ENCODE measurements around the gene DCST1.
"Not testable (repeated sequence)": the region's sequence is repeated elsewhere in the genome, so short reads cannot be mapped to it uniquely, and the experiment has no call there.

The DCST1 gene

GRCh38 chr1:155033524-155033923 is at the start of gene DCST1, which contains the start of gene DCST2:
TSS of gene DCST1 (plus strand) at chr1:155033824. CDS start at chr1:155034037, 213 bp downstream.
TSS of gene DCST2 (minus strand) at chr1:155033781. CDS start at chr1:155033701, 80 bp downstream.
- DNase-seq (ENCODE audit: low read depth): no peak

GRCh38 chr1:154986736-154987135 is 46.9 kb upstream of the DCST1 start:
- not testable (repeated sequence) for DNase-seq (ENCODE audit: low read depth)

- DNase-seq (ENCODE audit: low read depth): peak; percentile 60
These were observed 46.3 kb upstream of the DCST1 start for GRCh38 chr1:154987326-154987725.

- DNase-seq (ENCODE audit: low read depth): no peak
These were observed 45.3 kb upstream of the DCST1 start for GRCh38 chr1:154988058-154988954.

- no peak for DNase-seq (ENCODE audit: low read depth)
These were observed 44.3 kb upstream of the DCST1 start for GRCh38 chr1:154989195-154989860.

GRCh38 chr1:154990276-154990675 is 43.3 kb upstream of the DCST1 start:
- no peak for DNase-seq (ENCODE audit: low read depth)

GRCh38 chr1:154992721-154993571 is 40.7 kb upstream of the DCST1 start:
- DNase-seq (ENCODE audit: low read depth): no peak

- DNase-seq (ENCODE audit: low read depth): no peak
These were observed 39.9 kb upstream of the DCST1 start, which contains the start of gene LENEP for GRCh38 chr1:154993572-154994268. TSS of gene LENEP (plus strand) at chr1:154993586. CDS start at chr1:154993608, 22 bp downstream.

GRCh38 chr1:154994269-154994587 is 39.4 kb upstream of the DCST1 start:
- no peak for DNase-seq (ENCODE audit: low read depth)

GRCh38 chr1:154994591-154994990 is 39.0 kb upstream of the DCST1 start:
- DNase-seq (ENCODE audit: low read depth): no peak

GRCh38 chr1:154995301-154995983 is 38.2 kb upstream of the DCST1 start:
- peak; percentile 81 for DNase-seq (ENCODE audit: low read depth)

GRCh38 chr1:154996966-154997701 is 36.5 kb upstream of the DCST1 start:
- no peak for DNase-seq (ENCODE audit: low read depth)

GRCh38 chr1:154998201-154998780 is 35.3 kb upstream of the DCST1 start:
- DNase-seq (ENCODE audit: low read depth): no peak

GRCh38 chr1:154998818-154999570 is 34.6 kb upstream of the DCST1 start:
- DNase-seq (ENCODE audit: low read depth): peak; percentile 62

- DNase-seq (ENCODE audit: low read depth): no peak
These were observed 33.8 kb upstream of the DCST1 start for GRCh38 chr1:154999571-155000410.

GRCh38 chr1:155000411-155000725 is 33.3 kb upstream of the DCST1 start:
- DNase-seq (ENCODE audit: low read depth): no peak

- peak; percentile 86 for DNase-seq (ENCODE audit: low read depth)
These were observed 32.7 kb upstream of the DCST1 start for GRCh38 chr1:155000726-155001424.

- no peak for DNase-seq (ENCODE audit: low read depth)
These were observed 32.3 kb upstream of the DCST1 start for GRCh38 chr1:155001425-155001674.
